ENCODE measurements around the gene PTPRK. TPM values are rescaled to one million over a fixed set of nuclear protein-coding genes. Genes with fewer than 3 reads are reported as not detected.
"Not testable (repeated sequence)": the region's sequence is repeated elsewhere in the genome, so short reads cannot be mapped to it uniquely, and the experiment has no call there.

PTPRK gene
- total and polyA plus RNA-seq, 5 donors, result 9.6 to 45.7 (median 42.7) TPM

- DNase-seq (no peak), ATAC-seq (no peak)
- WGBS, result 89% methylated on average over 2 of the region's 2 CpGs
- no peak overlapping the region for H3K27ac ChIP-seq (ENCODE audit: low read length)
- no peaks in the 10 kb centered on the region for H3K4me1 ChIP-seq (ENCODE audit: control insufficient read depth, insufficient read depth, low read length)
- intact Hi-C loops (cut with DNase I), result no loop called here
- H3K9me3 ChIP-seq (ENCODE audit: control insufficient read depth, low read length), result no peaks in the 10 kb centered on the region
- H3K4me3 ChIP-seq (ENCODE audit: low read length), result no peak overlapping the region
- H3K27me3 ChIP-seq (ENCODE audit: control insufficient read depth, insufficient read depth), result no peaks in the 10 kb centered on the region
These were observed 520.0 kb downstream of the PTPRK start for GRCh38 chr6:128000363-128000762.

GRCh38 chr6:127998985-127999384, 521.4 kb downstream of the PTPRK start:
- ATAC-seq (no peak), DNase-seq (no peak)
- 89% methylated on average over 4 of the region's 4 CpGs for WGBS
- intact Hi-C loops (cut with DNase I), result no loop called here
- no peaks in the 10 kb centered on the region for H3K9me3 ChIP-seq (ENCODE audit: control insufficient read depth, low read length)
- no peak overlapping the region for H3K27ac ChIP-seq (ENCODE audit: low read length)
- no peaks in the 10 kb centered on the region for H3K4me1 ChIP-seq (ENCODE audit: control insufficient read depth, insufficient read depth, low read length)
- H3K27me3 ChIP-seq (ENCODE audit: control insufficient read depth, insufficient read depth), result no peaks in the 10 kb centered on the region
- no peak overlapping the region for H3K4me3 ChIP-seq (ENCODE audit: low read length)

GRCh38 chr6:127997496-127998164, 522.8 kb downstream of the PTPRK start:
- no peak overlapping the region for H3K27ac ChIP-seq (ENCODE audit: low read length)
- no peak overlapping the region for H3K4me3 ChIP-seq (ENCODE audit: low read length)
- H3K27me3 ChIP-seq (ENCODE audit: control insufficient read depth, insufficient read depth), result no peaks in the 10 kb centered on the region
- intact Hi-C loops (cut with DNase I), result no loop called here
- ATAC-seq, result no peak
- H3K4me1 ChIP-seq (ENCODE audit: control insufficient read depth, insufficient read depth, low read length), result no peaks in the 10 kb centered on the region
- 92% methylated on average over 3 of the region's 3 CpGs for WGBS
- no peaks in the 10 kb centered on the region for H3K9me3 ChIP-seq (ENCODE audit: control insufficient read depth, low read length)
- DNase-seq, result no peak

- intact Hi-C loops (cut with DNase I), result no loop called here
- 90% methylated on average over 3 of the region's 3 CpGs for WGBS
- H3K9me3 ChIP-seq (ENCODE audit: control insufficient read depth, low read length), result no peaks in the 10 kb centered on the region
- DNase-seq, result no peak
- no peaks in the 10 kb centered on the region for H3K4me1 ChIP-seq (ENCODE audit: control insufficient read depth, insufficient read depth, low read length)
- no peak overlapping the region for H3K27ac ChIP-seq (ENCODE audit: low read length)
- H3K4me3 ChIP-seq (ENCODE audit: low read length), result no peak overlapping the region
- ATAC-seq, result no peak
- no peaks in the 10 kb centered on the region for H3K27me3 ChIP-seq (ENCODE audit: control insufficient read depth, insufficient read depth)
These were observed 523.5 kb downstream of the PTPRK start for GRCh38 chr6:127996925-127997324.

DNA sequence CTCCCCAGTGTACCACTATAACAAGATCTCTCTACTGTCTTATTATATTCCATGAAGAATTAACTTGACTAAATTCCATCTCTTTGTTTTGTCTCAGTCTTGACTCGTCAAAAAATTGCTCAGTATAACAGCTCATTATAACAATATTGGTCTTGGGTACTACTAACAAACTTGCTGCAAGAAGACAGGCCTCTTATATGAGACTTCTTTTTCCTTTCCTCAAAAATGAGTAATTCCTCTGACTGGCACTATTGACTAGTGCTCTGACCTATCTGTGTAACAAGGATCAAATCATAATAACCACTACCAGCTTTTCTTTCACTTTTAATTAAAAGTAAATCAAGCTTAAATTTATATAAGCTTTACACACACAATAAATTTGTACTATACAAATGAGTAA, 528.3 kb downstream of the PTPRK start:
- H3K9me3 ChIP-seq (ENCODE audit: control insufficient read depth, low read length), result no peaks in the 10 kb centered on the region
- DNase-seq (no peak), ATAC-seq (no peak)
- H3K4me1 ChIP-seq (ENCODE audit: control insufficient read depth, insufficient read depth, low read length), result no peaks in the 10 kb centered on the region
- intact Hi-C loops (cut with DNase I), result no loop called here
- no peak overlapping the region for H3K4me3 ChIP-seq (ENCODE audit: low read length)
- WGBS, result 82% methylated on average over 1 of the region's 1 CpG
- no peak overlapping the region for H3K27ac ChIP-seq (ENCODE audit: low read length)
- no peaks in the 10 kb centered on the region for H3K27me3 ChIP-seq (ENCODE audit: control insufficient read depth, insufficient read depth)

- intact Hi-C loops (cut with DNase I), result no loop called here
- ATAC-seq, result no peak
- Histone ChIP-seq H3K4me3 (ENCODE audit: low read length) (no peak overlapping the region), H3K27me3 (ENCODE audit: control insufficient read depth, insufficient read depth) (no peaks in the 10 kb centered on the region), H3K9me3 (ENCODE audit: control insufficient read depth, low read length) (no peaks in the 10 kb centered on the region), H3K4me1 (ENCODE audit: control insufficient read depth, insufficient read depth, low read length) (no peaks in the 10 kb centered on the region), H3K27ac (ENCODE audit: low read length) (no peak overlapping the region)
- no peak for DNase-seq
- WGBS, result 91% methylated on average over 1 of the region's 1 CpG
These were observed 530.3 kb downstream of the PTPRK start for GRCh38 chr6:127990074-127990473.

GRCh38 chr6:127980996-127981395, 539.4 kb downstream of the PTPRK start:
- Histone ChIP-seq H3K9me3 (ENCODE audit: control insufficient read depth, low read length) (no peaks in the 10 kb centered on the region), H3K4me1 (ENCODE audit: control insufficient read depth, insufficient read depth, low read length) (no peaks in the 10 kb centered on the region), H3K27me3 (ENCODE audit: control insufficient read depth, insufficient read depth) (no peaks in the 10 kb centered on the region), H3K4me3 (ENCODE audit: low read length) (no peak overlapping the region), H3K27ac (ENCODE audit: low read length) (no peak overlapping the region)
- 89% methylated on average over 5 of the region's 5 CpGs for WGBS
- ATAC-seq (no peak), DNase-seq (no peak)
- intact Hi-C loops (cut with DNase I), result no loop called here

DNA sequence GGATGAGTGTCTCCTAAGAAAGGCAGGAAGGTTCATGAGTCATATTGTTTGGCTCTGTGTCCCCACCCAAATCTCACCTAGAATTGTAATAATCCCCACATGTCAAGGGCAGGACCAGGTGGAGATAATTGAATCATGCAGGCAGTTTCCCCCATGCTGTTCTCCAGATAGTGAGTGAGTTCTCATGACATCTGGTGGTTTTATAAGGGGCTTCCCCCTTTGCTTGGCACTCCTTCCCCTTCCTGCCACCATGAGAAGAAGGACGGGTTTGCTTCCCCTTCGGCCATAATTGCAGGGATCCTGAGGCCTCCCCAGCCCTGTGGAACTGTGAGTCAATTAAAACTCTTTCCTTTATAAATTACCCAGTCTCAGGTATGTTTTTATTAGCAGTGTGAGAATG, 542.2 kb downstream of the PTPRK start:
- DNase-seq; H3K27ac ChIP-seq (ENCODE audit: low read length); ATAC-seq; intact Hi-C loops (cut with DNase I); H3K27me3 ChIP-seq (ENCODE audit: control insufficient read depth, insufficient read depth); H3K4me3 ChIP-seq (ENCODE audit: low read length); H3K4me1 ChIP-seq (ENCODE audit: control insufficient read depth, insufficient read depth, low read length); H3K9me3 ChIP-seq (ENCODE audit: control insufficient read depth, low read length): not testable (repeated sequence)
- WGBS, result 80% methylated on average over 2 of the region's 2 CpGs

DNA sequence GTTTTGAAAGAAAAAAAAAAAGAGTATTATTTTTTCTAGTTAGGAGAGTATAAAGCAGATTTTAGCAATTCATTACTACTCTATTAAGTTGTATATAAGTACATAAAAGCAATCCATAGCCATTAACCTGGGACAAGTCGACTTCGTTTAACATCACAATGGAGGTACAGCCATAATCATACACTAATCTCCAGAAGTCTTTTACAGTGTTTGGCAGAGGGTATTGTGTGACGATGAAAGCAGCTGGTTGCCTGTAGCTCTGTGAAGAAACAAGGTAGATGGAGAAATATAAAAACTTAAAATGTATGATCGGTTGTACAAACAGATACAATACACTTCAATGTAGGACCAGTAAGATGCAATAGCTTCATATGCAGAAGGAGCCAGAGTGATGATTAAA, 543.6 kb downstream of the PTPRK start:
- DNase-seq (no peak), ATAC-seq (no peak)
- intact Hi-C loops (cut with DNase I), result no loop called here
- Histone ChIP-seq H3K9me3 (ENCODE audit: control insufficient read depth, low read length) (no peaks in the 10 kb centered on the region), H3K4me1 (ENCODE audit: control insufficient read depth, insufficient read depth, low read length) (no peaks in the 10 kb centered on the region), H3K4me3 (ENCODE audit: low read length) (no peak overlapping the region), H3K27ac (ENCODE audit: low read length) (no peak overlapping the region), H3K27me3 (ENCODE audit: control insufficient read depth, insufficient read depth) (no peaks in the 10 kb centered on the region)
- WGBS, result 97% methylated on average over 4 of the region's 4 CpGs

- H3K4me3 ChIP-seq (ENCODE audit: low read length), result no peak overlapping the region
- H3K4me1 ChIP-seq (ENCODE audit: control insufficient read depth, insufficient read depth, low read length), result no peaks in the 10 kb centered on the region
- intact Hi-C loops (cut with DNase I), result no loop called here
- 76% methylated on average over 3 of the region's 3 CpGs for WGBS
- H3K9me3 ChIP-seq (ENCODE audit: control insufficient read depth, low read length), result no peaks in the 10 kb centered on the region
- H3K27me3 ChIP-seq (ENCODE audit: control insufficient read depth, insufficient read depth), result no peaks in the 10 kb centered on the region
- DNase-seq (no peak), ATAC-seq (no peak)
- H3K27ac ChIP-seq (ENCODE audit: low read length), result no peak overlapping the region
These were observed 544.3 kb downstream of the PTPRK start for GRCh38 chr6:127976111-127976510.

GRCh38 chr6:127972815-127973214, 547.6 kb downstream of the PTPRK start:
- ATAC-seq (no peak), DNase-seq (no peak)
- no peaks in the 10 kb centered on the region for H3K4me1 ChIP-seq (ENCODE audit: control insufficient read depth, insufficient read depth, low read length)
- WGBS, result 86% methylated on average over 8 of the region's 8 CpGs
- intact Hi-C loops (cut with DNase I), result no loop called here
- H3K9me3 ChIP-seq (ENCODE audit: control insufficient read depth, low read length), result no peaks in the 10 kb centered on the region
- H3K4me3 ChIP-seq (ENCODE audit: low read length), result no peak overlapping the region
- H3K27me3 ChIP-seq (ENCODE audit: control insufficient read depth, insufficient read depth), result no peaks in the 10 kb centered on the region
- H3K27ac ChIP-seq (ENCODE audit: low read length), result no peak overlapping the region

DNA sequence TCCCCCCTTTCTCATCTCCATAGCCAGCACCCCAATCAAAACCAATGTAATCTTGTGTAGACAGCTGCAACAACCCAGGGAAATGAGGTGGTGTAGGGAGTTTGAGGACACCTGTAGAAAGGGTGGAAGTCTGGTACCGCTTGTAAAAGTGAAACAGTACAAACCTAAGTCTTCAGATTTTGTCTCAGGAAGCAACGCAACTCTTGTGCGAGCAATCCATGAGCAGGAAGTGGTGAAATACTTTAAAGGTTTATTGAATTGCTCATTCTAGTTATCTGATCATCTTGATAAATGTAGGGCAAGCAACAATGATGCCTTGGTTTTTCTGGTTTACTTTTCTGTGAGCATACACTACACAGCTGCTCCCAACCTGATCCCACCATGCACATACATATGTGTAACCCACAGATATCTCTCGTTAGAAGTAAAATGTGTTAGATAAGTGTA, 548.4 kb downstream of the PTPRK start:
- Histone ChIP-seq H3K27ac (ENCODE audit: low read length) (no peak overlapping the region), H3K4me3 (ENCODE audit: low read length) (no peak overlapping the region), H3K9me3 (ENCODE audit: control insufficient read depth, low read length) (no peaks in the 10 kb centered on the region), H3K27me3 (ENCODE audit: control insufficient read depth, insufficient read depth) (no peaks in the 10 kb centered on the region), H3K4me1 (ENCODE audit: control insufficient read depth, insufficient read depth, low read length) (peaks cover 1% of the 10 kb centered on the region)
- 70% methylated on average over 4 of the region's 4 CpGs for WGBS
- intact Hi-C loops (cut with DNase I), result no loop called here
- no peak for DNase-seq
- ATAC-seq, result no peak
